GM12891 (cell line): ENCODE results near the gene PHKG2. TPM values are rescaled to one million over a fixed set of nuclear protein-coding genes. Genes with fewer than 3 reads are reported as not detected.
A peak's percentile ranks its signal among the peaks of the same experiment; 100 is the strongest.
"Not testable (repeated sequence)": the region's sequence is repeated elsewhere in the genome, so short reads cannot be mapped to it uniquely, and the experiment has no call there.

ENCODE experiments used
- DNase-seq: peaks from one replicate; pipeline ENCODE4 v3.0.0; 2011; ENCODE audit warnings: low spot score; ENCODE audit not compliant: insufficient read length
- FAIRE-seq: peaks from 2 replicates; lab custom pipeline; 2011; peaks lifted over from hg19 to GRCh38; lab: Jason Lieb, UNC
- PAX5 ChIP-seq: IDR thresholded peaks from 2 replicates; pipeline ENCODE4 v1.6.1; 2011; ENCODE audit warnings: low read length, moderate library complexity, mild to moderate bottlenecking; ENCODE audit not compliant: insufficient read depth, severe bottlenecking
- POLR2A ChIP-seq: IDR thresholded peaks from 2 replicates; pipeline ENCODE4 v1.6.1; 2011; ENCODE audit warnings: low read depth, low read length, control low read depth
- POLR2AphosphoS5 ChIP-seq: IDR thresholded peaks from 2 replicates; pipeline ENCODE4 v1.6.1; 2011; ENCODE audit warnings: low read depth, low read length, control low read depth
- POU2F2 ChIP-seq: IDR thresholded peaks from 2 replicates; pipeline ENCODE4 v1.6.1; 2011; ENCODE audit warnings: low read depth, mild to moderate bottlenecking, control low read depth, low read length, moderate library complexity
- SPI1 ChIP-seq: IDR thresholded peaks from 2 replicates; pipeline ENCODE4 v1.6.1; 2011; ENCODE audit warnings: low read depth, low read length, control low read depth
- TAF1 ChIP-seq: IDR thresholded peaks from 2 replicates; pipeline ENCODE4 v1.6.1; 2011; ENCODE audit warnings: low read depth, low read length, control low read depth
- polyA plus RNA-seq: library from polyadenylated mRNA; unstranded; fragments of >200 nt; gene quantifications from one replicate; pipeline ENCODE4 v1.2.1, GENCODE V29; 2012; ENCODE audit warnings: low read depth, missing spikeins, inconsistent platforms; ENCODE audit not compliant: missing spikeins

The PHKG2 gene, protein sequence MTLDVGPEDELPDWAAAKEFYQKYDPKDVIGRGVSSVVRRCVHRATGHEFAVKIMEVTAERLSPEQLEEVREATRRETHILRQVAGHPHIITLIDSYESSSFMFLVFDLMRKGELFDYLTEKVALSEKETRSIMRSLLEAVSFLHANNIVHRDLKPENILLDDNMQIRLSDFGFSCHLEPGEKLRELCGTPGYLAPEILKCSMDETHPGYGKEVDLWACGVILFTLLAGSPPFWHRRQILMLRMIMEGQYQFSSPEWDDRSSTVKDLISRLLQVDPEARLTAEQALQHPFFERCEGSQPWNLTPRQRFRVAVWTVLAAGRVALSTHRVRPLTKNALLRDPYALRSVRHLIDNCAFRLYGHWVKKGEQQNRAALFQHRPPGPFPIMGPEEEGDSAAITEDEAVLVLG
- 29.2 TPM for polyA plus RNA-seq

DNA sequence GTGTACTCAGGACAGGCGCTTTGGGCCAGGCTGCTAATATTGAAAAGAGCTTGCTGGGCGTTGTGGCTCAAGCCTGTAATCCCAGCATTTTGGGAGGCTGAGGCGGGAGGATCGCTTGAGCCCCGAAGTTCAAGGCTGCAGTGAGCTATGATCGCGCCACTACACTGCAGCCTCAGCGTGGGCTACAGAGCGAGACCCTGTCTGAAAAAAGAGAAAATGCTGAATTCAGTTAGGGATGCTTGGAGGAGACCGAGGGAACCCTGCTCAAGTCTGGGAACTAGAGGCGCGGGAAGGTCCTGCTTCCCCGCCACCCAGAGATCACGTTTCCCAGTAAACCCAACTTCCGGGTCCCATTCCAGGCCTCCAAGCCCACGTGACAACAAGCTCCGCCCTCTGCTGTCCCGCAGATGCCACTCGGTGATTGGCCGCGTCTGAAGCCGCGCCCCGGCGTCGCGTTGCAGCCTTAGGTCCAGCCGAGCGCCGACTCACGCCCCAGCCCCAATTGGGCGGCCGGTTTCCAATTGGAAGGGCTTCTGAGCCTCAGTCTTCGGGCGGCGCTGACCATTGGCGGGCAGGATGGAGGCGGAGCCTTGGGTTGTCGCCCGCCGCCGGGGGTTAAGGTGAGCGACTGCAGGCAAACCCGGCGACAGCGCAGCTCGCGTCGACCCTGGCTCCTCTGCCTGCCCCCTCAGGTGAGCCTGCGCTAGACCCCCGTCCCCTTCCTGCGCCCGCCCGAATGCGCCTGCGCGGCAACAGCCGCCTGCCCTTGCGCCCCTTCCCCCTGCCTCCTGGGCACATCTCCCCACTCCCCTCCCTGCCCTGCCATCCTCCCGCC lies at the start of gene PHKG2:
TSS of gene PHKG2 (plus strand) at position 627 of the 835 bp plus-strand sequence. CDS start 396 bp downstream, outside the sequence.
- DNase-seq (peak; percentile 98), FAIRE-seq (peak; percentile 98)
- TF ChIP-seq SPI1 (no peak), POLR2A (peak; percentile 94), TAF1 (peak; percentile 95), POLR2AphosphoS5 (peak; percentile 96), POU2F2 (peak; percentile 55; the same call in 1 of the 2 replicates), PAX5 (no peak)

DNA sequence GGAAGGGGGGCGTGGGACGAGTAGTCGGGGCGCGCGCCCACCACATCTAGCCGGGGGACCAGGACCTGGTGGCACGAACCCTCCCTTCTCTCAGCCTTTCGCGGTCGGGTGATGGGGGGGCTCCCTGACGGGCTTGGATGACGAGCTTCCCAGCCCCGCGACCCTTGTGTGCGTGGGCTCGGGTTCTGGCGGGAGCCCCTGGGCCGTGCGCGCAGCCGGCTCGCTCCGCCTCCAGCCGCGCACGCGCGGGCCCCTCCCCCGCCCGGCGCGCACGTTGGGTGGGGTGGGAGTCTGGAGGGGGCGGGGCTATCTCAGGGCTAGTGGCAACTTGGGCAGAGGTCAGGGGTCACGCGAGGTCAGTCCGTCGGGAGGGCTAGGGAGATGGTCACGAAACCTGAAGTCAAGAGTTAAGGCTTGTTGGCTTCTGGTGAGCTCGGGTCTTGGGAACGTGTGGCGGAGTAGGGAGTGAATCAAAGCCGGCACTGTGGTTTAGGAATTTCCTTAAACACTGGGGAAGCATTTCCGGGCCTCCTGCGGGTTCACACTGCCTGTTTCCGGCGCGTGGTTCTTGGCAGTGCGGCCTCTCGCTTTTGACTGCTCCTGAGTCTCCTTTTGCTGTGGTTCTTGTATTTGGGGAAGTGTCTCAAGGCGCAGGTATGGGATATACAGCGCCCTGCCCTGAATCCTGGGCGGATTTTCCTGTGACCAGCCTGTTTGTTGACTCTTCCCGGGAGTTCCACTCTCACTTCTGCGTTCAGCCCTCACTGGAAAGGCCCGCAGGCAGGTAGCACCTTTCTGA lies 49.2 kb upstream of the PHKG2 start, which contains the start of gene SRCAP:
TSS of gene SRCAP (plus strand) at position 356 of the 799 bp plus-strand sequence. CDS start 1,654 bp downstream, outside the sequence.
- DNase-seq (peak; percentile 84), FAIRE-seq (peak; percentile 63)
- peak; percentile 59 for TF ChIP-seq SPI1
- 0 out of 2 replicates have a peak, but pooled peaks have one; percentile 29 for TF ChIP-seq POLR2A
- no peak; the same call in 1 of the 2 replicates for TF ChIP-seq POU2F2

DNA sequence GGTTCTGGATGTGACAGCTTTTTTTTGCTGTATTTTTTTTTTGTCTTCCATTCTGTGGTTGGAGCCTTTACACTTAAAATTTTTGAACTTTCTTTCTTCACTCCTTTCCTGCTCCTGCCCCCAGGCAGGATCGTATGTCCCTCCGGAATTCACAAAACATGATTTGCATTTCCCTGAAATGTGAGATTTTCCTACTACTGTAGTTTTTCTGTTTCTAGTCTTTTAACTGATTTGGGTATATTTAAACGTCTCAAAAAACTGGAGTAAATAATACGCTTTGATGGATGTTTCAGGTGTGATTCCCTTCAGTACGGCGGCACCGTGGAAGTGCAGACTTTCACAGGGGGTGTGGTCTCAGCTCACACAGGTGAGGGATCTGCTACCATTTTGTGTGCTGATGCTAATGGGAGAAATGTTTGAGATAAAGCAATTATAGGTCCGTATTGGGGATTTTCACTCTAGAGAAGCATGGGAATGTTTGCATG lies 48.6 kb upstream of the PHKG2 start:
- DNase-seq (no peak), FAIRE-seq (no peak)
- no peak for TF ChIP-seq SPI1
- TF ChIP-seq POLR2A: no peak
- TF ChIP-seq TAF1: no peak
- no peak for TF ChIP-seq PAX5
- TF ChIP-seq POU2F2: no peak
- no peak for TF ChIP-seq POLR2AphosphoS5

DNA sequence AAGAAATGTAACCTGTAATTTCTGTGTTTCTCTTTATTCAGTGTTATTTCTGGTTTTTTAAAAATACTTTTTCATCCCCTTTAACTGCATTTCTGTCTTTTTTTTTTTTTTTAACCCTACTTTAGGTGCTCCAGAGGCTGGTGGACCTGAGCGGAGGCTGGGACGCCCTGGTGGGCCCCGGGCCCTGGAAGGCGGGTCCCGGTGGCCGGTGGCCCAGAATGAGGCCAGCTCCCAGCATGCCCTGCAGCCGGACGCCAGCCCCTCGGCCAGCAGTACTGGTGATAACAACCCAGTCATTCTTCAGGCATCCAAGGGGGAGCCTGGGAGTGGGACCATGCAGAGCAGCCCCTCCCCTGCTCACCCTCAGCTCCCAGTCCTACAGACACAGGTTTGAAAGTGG lies 47.7 kb upstream of the PHKG2 start:
- DNase-seq: no peak
- TF ChIP-seq POU2F2 (no peak), TAF1 (no peak), POLR2A (no peak), PAX5 (no peak), POLR2AphosphoS5 (no peak), SPI1 (no peak)
- FAIRE-seq: no peak

DNA sequence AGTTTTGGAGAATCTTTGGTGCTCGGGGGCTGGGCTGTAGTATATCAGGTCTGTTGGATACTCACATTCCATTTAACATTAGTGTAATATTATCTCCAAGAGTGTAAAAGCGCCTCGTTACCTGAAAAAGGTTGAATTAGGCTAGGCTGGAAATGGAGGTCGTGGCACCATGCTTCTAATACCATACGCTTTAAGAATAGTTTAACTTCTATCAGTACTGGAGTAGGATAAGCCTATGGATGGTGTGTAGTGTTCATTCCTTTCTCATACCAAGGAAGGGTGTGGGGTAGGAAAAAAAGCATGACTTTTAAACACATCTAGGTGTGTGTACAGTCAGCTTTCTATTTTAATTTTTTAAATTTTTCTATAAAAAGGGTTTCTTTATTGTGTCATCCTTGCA lies 47.3 kb upstream of the PHKG2 start:
- TF ChIP-seq POU2F2 (no peak), POLR2A (no peak), TAF1 (no peak), SPI1 (no peak), POLR2AphosphoS5 (no peak), PAX5 (no peak)
- FAIRE-seq (no peak), DNase-seq (no peak)

DNA sequence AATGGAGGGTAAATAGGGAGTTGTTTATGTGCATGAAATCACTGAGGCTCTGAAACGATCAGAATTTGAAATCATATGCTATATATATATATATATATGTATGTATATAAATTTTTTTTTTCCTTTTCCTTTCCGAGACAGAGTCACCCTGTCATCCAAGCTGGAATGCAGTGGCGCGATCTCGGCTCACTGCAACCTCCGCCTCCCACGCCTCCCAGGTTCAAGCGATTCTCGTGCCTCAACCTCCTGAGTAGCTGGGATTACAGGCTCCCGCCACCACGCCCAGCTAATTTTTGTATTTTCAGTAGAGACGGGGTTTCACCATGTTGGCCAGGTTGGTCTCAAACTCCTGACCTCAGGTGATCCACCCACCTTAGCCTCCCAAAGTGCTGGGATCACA lies 45.2 kb upstream of the PHKG2 start:
- FAIRE-seq, DNase-seq: not testable (repeated sequence)

DNA sequence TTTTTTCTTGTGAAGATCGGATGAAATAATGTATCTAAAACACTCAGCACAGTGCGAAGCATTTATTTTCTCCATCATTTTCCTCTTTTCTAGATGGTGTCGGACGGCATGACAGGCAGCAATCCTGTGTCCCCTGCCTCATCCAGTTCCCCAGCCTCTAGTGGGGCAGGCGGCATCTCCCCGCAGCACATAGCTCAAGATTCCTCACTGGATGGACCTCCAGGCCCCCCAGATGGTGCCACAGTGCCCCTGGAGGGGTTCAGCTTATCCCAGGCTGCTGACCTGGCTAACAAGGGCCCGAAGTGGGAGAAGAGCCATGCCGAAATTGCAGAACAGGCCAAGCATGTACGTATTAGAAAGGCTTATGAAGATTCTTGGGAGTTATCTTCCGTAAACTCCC lies 44.3 kb upstream of the PHKG2 start:
- FAIRE-seq (no peak), DNase-seq (no peak)
- TF ChIP-seq POLR2A (no peak), SPI1 (no peak), TAF1 (no peak), POU2F2 (no peak), POLR2AphosphoS5 (no peak), PAX5 (no peak)

DNA sequence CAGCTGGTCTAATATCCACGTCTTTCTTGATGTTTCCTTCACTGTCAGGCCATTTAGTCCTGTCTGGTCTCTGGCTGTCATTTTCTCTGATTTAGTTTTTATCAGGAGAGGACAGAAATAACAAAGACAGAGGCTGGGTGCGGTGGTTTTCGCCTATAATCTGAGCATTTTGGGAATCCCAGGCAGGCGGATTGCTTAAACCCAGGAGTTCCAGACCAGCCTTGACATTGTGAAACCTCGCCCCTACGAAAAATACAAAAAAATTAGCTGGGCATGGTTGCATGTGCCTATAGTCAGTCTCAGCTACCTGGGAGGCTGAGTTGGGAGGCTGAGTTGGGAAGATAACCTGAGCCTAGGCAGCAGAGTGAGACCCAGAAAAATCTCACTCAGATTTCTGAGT lies 42.2 kb upstream of the PHKG2 start:
- DNase-seq: no peak
- FAIRE-seq: no peak
- TF ChIP-seq POLR2A (no peak), TAF1 (no peak), POLR2AphosphoS5 (no peak), PAX5 (no peak), POU2F2 (no peak), SPI1 (no peak)

DNA sequence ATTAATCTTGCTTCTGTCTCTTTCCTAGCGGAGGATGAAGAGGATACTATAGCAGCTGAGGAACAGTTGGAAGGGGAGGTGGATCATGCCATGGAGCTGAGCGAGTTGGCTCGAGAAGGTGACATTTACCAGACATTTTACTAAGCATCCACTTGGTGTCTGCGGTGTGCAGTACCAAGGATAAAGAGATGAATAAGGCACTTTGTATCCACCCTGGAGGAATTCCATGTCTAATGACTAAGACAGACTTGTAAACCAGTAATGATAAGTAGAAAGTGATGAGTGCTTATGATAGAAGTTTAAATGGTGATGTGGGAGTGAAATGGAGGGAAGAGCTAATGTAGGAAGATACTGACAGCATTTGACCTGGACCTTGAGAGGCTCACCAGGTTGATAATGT lies 37.3 kb upstream of the PHKG2 start:
- FAIRE-seq (no peak), DNase-seq (no peak)
- TF ChIP-seq TAF1 (no peak), SPI1 (no peak), POLR2AphosphoS5 (no peak), POU2F2 (no peak), POLR2A (no peak), PAX5 (no peak)
